HG02642 (cell line): ENCODE results near the gene MOV10.
"Not testable (repeated sequence)": the region's sequence is repeated elsewhere in the genome, so short reads cannot be mapped to it uniquely, and the experiment has no call there.

Experiments
- ATAC-seq: cut with Tn5 transposase; IDR thresholded peaks from one replicate; pipeline ENCODE4 v1.9.1; 2021; ENCODE audit warnings: mild to moderate bottlenecking; ENCODE audit not compliant: unreplicated experiment, poor library complexity

The MOV10 gene

GRCh38 chr1:112728306-112728971, 54.0 kb downstream of the MOV10 start:
- not testable (repeated sequence) for ATAC-seq

GRCh38 chr1:112729011-112729410, 54.6 kb downstream of the MOV10 start:
- ATAC-seq = not testable (repeated sequence)

GRCh38 chr1:112729909-112730308, 55.5 kb downstream of the MOV10 start:
- ATAC-seq = no peak

- no peak for ATAC-seq
Measured at GRCh38 chr1:112731451-112731850, 57.0 kb downstream of the MOV10 start.

- no peak for ATAC-seq
Measured at GRCh38 chr1:112735752-112736151, 61.3 kb downstream of the MOV10 start.

GRCh38 chr1:112737573-112737972, 63.1 kb downstream of the MOV10 start:
- no peak for ATAC-seq

GRCh38 chr1:112743174-112744008, 68.9 kb downstream of the MOV10 start:
- ATAC-seq = no peak

GRCh38 chr1:112744009-112744578, 69.6 kb downstream of the MOV10 start:
- ATAC-seq = no peak

- ATAC-seq = no peak
Measured at GRCh38 chr1:112748396-112748795, 73.9 kb downstream of the MOV10 start.
